Pulmonary artery endothelial cell (primary cell): ENCODE measurements around the gene DIPK1A. TPM values are rescaled to one million over a fixed set of nuclear protein-coding genes. Genes with fewer than 3 reads are reported as not detected.
A peak's percentile ranks its signal among the peaks of the same experiment; 100 is the strongest.

Experiments used
- DNase-seq: peaks from one replicate; pipeline ENCODE4 v3.0.0-alpha.2; 2011; ENCODE audit warnings: low read depth, low spot score
- total RNA-seq: library from RNA; depleted of rRNA; stranded (reverse); fragments of >200 nt; gene quantifications from 2 replicates; pipeline ENCODE4 v1.2.3, GENCODE V29; 2014

Gene DIPK1A
- total RNA-seq, 1 donor from 2014 or later = 0.33 TPM

DNA sequence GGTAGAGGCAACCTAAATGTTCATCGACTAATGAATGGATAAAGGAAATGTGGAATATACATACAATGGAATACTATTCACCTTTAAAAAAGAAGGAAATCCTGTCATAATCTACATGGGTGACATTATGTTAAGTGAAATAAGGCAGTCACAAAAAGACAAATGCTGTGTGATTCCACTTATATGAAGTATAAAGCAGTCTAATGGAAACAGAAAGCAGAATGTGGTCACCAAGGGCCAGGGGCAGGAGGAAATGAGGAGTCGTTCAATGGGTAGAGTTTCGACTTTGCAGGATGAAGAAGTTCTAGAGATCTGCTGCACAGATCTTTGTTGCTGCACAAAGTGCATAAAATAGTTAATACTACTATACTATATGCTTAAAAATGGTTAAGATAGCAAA, 7.8 kb downstream of the DIPK1A start:
- DNase-seq = no peak

DNA sequence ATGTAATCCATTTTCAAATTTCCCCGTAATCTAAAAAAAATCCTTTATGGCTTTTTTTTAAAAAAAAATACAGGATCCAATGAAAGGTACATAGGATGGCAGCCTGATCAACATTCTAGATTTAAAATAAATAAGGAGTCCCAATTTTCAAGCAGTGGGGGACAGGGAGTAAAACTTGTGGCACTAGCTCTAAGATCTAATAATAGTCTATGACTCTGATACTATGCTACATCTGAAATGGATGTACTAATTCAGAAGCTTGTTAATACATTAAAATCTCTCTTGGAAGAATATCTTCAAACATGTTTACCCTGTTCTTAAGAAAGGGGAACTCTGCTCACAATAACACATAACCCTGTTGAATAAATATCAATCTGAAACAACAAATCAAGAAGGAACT, 8.5 kb downstream of the DIPK1A start:
- no peak for DNase-seq

DNA sequence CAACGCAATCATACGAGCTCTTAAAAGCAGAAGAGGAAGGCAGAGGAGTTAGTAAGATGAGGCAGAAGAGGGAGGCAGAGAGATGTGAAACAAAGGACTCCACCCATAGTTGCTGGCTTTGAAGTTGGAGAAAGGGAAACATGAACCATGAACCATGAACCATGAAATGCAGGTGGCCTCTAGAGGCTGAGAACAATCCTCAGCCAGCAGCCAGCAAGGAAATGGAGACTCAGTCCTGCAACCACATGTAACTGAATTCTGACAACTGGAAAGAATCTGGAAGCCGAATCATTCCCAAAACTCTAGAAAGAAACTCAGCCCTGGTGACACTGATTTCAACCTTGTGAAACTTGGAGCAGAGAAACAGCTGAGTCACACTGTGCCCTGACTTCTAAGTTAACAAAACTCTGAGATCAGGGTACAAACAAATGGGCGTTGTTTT, 10.1 kb downstream of the DIPK1A start:
- no peak for DNase-seq

DNA sequence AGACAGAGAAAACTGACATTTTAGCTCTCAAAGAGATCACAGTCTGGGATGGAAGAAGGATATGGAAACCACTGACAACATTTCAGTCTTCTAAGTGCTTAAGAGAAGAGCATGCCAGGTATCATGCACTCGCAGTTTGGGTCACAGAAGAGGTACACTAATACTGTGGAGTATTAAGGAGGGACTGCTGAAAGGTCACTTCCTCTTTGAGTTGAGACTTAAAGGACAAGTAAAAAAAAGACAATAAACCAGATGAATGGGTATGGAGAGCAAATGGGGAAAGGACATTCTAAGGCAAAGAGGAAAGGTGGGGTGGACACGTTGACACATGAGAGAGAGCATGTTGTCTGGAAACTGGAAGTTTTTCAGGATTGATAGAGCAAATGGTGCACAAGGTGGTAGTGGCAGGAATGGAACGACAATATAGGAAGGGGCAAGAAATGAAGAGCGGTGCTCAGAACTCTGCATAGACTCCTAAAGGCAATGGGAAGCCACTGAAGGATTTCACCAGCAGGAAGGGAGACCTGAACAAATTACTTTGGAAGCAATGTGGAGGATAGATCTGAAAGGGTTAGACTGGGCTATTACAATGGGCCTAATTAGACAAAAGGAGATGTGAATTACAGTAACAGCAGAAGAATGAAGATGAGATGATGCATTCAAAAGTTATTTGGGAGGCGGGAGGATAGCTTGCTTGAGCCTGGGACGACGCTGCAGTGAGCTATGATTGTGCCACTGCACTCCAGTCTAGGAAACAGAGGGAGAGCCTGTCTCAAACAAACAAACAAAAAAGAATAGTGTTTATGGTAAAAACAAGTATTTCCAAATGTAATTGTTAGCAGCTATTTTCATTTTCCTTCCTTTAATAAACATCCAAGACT, 11.1 kb downstream of the DIPK1A start:
- DNase-seq = no peak

DNA sequence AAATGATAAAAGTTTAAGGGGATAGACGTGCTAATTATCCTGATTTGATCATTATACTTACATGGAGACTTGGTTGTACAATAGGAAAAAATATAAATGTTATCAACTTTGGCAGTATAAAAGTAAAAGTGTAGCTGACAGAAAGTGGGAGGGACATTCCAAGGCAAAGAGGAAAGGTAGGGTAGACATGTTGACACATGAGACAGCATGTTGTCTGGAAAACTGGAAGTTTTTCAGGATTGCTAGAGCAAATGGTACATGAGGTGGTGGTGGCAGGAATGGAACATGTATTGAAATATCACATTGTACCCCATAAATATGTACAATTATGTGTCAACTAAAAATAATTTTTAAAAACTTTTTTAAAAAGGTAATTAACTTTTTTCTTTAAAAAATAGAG, 13.2 kb downstream of the DIPK1A start:
- no peak for DNase-seq

DNA sequence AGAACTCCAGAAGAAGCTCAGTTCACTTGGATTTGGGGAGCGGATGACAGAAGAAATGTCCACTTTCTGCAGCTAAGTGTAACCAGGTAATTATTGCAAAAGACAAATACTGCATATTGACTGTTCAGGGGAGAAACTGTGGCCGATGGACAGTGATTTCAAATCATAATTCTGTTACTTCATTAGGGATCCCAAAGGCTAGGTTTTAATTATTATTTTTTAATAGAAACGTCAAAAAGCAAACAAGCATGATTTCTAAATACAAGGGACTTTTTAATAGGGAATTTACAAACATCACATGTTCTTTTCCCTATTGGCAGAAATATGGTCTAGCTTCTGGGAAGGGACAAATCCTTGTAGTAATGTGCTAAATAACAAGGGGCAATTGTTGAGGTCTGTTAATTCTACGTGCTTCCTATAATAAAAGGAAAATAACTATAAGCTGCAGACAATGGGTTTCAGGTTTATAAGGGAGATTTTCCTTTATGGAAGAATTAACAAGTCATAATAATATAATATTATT, 15.5 kb downstream of the DIPK1A start:
- no peak for DNase-seq

DNA sequence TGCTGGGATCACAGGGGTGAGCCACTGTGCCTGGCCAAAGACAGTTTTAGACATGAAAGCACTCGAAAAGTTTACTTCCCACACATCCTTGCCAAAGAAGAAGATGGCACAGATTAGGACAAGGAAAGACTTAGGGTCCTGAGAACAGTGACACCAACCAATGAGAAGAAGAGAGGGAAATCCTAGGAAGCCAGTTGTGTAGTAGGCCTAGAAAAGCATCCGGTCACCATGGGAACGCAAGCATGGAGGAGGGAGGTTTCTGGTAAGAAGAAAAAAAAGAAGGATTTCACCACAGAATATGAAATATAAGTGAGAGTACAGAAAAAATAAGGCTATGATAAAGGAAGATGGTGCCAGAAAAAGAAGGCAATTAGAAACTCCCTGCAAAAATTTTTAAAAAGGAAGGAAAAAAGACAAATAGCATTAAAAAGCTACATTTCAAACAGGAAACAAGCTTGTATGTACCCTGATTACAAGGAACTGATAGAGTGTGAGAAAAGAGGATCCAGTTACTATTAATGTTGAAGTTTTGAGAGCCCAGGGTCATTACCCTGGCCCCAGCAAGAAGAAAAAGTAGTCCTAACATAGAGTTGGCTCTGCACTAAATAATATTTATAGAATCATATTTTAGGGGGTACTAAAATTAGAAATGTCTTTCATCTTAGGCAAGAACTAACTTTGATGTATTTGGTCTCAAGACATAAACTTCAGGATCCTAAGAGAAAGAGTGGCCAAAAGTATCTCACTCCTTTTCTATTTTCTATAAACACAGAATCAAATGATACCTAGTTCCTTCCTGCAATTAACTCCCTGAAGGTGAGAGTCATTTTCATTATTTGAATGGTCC, 16.1 kb downstream of the DIPK1A start:
- DNase-seq = no peak

DNA sequence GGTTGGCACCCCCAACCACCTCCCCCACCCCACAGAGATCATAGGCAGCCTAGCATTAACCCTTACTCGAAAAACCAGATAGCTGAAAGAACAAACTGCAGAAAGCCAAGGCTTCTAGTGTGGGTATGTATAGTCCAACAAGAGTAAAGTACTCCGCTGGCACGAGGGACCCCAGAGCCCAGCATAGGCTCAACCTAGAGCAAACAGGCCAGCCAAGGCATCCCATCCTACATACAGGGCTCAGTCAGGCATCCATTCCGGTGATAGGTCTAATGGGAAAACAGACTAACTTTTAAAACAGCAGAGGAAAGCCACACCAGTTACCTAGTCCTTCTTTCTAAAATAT, 17.8 kb downstream of the DIPK1A start:
- no peak for DNase-seq

DNA sequence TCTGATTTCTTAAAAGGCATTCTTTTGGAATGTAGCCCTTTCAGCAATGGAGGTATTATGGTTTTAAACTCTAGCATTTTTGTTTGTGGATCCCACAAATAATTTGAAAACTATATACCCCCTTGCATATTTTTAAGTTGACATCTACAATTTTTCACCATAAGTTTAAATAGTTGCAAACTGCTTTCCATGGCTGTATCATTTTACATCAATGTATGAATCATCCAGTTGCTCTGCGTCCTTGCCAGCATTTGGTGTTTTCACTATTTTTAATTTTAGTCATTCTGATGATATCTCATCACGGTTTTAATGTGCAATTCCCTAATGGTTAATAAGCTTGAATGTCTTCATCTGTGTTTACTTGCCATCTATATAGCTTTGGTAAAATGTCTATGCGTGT, 20.7 kb downstream of the DIPK1A start:
- no peak for DNase-seq

DNA sequence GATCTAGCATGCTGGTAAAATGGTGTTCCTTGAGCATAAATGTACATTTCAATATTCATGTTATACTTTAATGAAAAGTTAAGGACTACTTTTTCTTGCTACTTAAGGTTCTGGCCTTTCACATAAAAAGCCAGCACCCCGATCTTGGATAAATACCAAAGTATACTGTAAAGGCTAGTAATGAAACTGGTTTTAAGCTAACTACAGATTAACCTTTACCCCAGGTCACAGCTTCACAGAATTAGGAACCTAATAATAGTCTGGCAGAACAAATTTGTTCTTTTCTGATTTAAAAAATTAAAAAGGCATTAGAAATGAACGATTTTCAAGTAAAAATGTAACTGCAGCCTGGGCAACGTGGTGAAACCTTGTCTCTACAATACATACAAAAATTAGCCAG, 23.5 kb downstream of the DIPK1A start:
- no peak for DNase-seq

DNA sequence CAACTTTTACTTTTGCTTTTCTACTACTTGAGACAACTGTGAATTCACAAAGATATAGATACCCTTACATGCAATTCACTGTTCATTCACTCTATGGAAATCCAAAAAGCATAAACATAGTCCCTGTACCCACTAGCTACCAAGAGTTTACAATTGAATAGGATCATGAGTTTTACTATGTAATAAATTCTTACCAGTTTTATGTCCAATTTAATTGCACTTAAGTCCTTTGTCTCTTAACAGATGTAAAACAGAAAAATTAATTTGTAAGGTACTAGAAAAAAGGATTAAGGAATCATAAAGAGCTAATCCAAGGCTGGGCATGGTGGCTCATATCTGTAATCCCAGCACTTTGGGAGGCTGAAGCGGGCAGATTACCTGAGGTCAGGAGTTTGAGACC, 24.4 kb downstream of the DIPK1A start:
- DNase-seq = no peak

DNA sequence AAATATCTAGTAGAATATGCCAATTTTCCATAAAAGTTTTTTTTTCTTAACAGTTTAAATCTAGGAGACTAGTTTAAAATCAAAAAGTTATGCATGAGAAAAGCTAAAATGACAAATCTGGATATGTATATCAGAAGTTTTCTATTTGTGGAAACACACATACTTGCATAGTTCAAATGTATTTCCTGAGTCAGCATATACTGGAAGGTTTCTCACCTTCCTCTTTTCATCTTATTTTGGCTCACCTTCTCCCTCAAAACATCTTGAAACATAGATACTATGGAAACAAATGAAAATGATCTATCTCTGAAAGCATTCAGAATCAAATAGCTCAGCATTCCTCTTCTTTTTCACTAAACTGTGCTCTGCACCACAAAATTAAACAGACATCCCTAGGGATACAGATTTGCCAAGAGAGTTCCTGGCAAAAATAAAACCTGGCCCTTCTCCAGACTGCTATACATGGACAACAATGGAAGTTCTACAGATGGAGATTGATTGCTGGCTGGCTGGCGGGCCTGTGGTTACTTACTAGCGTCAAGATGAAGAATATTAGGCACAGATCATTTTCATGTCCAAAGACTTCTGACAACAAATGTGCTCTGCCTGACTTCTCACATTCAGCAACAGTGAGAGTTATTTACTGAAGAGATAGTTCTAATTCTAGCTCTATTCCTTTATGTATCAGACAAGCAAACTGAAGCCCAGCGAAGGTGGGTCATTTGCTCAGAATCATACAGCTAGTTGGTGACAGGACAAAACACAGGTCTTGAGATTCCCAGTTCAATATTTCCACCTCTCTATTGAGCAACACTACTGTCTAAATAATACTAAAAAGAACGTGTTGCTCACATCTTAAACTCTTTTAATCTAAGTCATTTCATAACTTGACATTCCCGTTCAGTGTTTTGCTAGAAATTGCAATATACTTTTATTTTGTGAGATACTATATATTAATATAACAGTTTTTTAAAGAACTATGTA, 26.6 kb downstream of the DIPK1A start:
- peak; percentile 44 for DNase-seq

DNA sequence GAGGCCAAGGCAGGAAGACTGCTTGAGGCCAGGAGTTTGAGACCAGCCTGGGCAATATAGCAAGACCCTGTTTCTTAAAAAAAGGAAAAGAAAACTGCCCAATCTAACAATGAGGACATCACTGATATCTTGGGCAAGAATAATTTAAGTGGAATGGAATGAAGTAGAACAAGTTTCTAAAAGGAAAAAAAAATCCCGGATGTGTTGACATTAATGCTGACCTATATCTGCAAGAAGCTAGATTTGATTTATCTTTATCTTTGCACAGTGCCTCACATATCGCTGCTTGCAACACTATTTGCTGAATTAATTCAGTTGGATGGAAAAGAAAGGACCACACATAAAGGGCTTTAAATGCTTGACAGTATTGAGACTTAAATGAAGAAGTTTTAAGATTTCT, 27.8 kb downstream of the DIPK1A start:
- no peak for DNase-seq

DNA sequence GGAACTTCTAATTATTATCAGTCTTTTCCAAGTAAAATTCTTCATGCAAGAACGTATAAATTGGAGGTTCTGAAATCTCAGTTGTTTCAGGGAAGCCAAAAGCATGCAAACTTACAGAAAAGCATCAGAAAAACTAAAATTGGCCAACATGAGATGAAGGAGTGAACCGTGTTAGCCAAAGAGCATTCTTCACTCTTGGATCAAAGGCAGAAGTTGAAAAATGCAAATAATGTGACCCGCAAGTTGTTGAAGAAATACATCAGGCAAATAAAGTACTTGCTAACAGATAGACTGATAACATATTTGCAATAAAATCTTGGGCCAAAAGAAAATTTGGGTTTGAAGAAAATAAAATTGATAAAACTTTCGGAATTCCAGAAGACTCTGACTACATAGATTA, 29.6 kb downstream of the DIPK1A start:
- DNase-seq = no peak

DNA sequence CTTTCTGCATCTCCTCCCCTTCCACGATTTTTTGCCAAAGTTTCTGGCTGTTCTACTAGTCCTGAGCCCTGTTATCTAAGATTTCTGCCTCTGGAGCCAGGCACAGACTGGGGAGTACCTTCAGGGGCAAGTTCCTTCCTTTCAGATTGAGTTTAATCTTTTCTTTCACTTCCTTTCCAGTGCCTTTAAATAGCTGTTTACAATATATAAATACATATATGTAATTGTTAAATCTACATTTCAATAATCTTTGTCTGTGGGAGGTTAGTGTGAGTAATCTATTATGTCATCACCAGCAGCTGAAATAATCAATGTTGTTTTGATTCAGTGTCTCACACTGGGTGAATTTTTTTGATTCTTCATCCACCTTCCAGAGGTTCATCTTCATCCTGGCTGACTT, 31.8 kb downstream of the DIPK1A start:
- no peak for DNase-seq

DNA sequence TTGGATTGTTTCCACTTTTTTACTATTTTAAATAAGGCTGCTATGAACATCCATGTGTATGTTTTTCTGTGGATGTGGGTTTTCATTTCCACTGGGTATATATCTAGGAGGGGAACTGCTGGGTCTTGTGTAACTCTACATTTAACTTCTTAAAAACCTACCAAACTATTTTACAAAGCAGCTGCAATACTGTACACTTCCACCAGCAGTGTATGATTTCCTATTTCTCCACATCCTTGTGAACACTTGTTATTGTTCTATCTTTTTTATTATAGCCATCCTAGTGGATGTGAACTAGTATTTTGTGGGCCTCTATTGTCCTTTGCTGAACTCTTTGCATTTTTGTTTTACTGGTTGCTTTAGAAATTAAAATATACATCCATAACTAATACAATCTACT, 33.4 kb downstream of the DIPK1A start:
- DNase-seq = no peak

DNA sequence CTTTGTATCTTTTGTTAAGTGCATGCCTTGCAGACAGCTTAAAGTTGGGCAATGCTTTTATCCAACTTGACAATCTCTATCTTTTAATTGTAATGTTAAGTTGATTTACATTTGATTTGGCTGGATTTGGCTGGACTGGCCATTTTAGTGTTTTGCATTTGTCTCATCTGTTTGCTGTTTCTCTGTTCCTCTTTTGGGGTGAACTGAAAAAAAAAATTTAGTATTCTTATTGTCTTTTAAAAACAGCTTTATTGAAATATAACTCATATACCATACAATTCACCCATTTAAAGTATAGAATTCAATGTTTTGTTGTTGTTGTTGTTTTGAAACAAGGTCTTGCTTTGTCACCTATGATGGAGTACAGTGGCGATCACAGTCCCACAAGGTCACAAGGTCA, 34.4 kb downstream of the DIPK1A start:
- no peak for DNase-seq

DNA sequence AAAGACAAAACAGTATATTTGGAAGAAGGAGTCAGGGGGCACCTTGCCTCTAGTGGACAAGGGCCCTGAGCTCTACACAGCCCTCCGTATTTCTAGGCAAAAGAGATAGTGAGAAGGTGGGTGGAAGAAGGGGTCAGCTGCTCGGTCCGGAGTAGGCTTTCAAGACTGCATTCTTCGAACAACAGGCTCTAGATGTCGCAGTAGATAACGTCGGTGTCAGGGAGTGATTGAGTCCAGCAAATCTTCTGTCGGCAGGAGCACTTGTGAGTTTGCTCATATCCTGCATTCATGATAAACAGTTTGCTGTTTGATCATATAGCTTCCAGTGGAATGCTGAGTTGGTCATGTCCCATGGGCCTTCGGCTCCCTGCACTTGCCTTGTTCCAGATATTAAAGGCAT, 36.8 kb downstream of the DIPK1A start:
- DNase-seq = no peak

DNA sequence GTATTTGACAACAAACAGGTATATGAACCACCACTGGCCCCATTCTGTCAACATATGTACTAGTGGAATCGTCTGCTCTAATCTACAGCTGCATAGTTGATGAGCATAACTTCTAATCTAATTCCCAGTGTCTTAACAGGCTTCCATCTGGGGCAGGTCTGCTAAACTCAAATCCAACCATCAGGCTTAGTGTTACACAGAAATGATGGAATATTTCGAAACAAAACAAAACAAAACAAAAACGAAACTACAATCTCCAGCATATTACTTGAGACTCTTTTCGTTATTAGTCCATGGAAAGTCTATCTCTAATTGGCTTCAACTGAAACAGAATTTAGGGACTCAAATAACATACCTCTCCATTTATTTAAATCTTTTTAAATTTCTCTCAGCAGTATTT, 37.6 kb downstream of the DIPK1A start:
- no peak for DNase-seq

DNA sequence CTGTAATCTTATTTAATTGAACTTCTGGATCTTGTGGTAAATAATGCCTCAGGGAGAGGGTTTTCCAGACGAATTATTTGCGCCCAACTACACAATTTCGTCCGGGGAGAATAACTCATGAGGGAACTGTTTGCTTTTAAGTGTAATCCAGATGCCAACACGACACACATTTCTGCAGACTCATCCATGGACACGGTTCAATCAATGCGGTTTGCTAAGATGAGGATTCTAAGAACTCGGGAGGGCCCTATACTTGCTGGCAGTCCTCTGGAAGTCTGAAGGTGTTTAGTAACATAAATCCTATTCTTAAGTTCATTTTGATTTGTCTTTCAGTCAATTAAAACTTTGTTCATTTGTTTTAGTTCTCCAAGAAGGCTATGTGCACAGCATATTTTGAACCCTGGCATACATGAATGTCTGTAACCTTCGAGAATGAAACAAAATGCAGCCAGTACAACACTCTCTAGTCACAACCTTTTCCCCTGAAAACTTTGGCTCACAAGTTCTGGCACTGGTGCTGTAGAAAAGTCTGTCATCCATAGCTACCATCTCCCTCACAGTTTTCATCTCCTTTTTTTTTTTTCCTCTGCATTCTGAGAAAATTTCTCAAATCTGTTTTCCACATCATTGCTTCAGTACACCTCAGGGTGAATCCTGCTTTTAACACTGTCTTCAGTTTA, 38.8 kb downstream of the DIPK1A start:
- DNase-seq = no peak
